Renal cortex interstitium (tissue), 11 donors: ENCODE results near the gene TNFSF10. TPM values are rescaled to one million over a fixed set of nuclear protein-coding genes. Genes with fewer than 3 reads are reported as not detected.

Source experiments
- DNase-seq, 11 donors: peaks; one replicate each; pipeline ENCODE4 v3.0.0-alpha.2; 2013; ENCODE audit warnings: low read depth in 9 of 11, low spot score in 4 of 11; ENCODE audit errors: extremely low read depth in 1 of 11
- polyA plus RNA-seq, 3 donors: library from polyadenylated mRNA; unstranded; fragments of 120-200 nt; gene quantifications; one replicate each; pipeline ENCODE4 v1.2.1, GENCODE V29; 2013; ENCODE audit not compliant: insufficient read length in 3 of 3

TNFSF10 gene
- polyA plus RNA-seq, 3 donors: 25.9 to 70.5 (median 48.7) TPM

DNA sequence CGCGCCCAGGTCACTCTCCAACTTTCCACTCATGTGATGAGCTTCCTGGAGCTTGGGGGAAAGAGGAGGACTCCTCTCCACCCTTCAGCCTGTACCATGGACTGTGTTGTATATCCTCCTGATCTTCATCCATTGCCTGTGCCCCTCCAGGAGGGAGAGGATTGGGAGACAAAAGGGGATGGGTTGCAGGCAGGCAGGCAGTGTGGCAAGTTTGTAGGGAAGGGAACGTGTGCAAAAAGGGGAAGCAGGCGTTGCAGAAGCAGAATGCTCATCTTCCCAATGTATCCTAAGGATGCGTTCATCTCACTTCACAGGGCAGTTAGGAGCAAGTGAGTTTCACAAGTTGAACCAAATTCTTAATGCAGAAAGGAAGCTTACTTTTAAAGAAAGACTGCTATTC lies 46.9 kb downstream of the TNFSF10 start:
- no peak for DNase-seq

DNA sequence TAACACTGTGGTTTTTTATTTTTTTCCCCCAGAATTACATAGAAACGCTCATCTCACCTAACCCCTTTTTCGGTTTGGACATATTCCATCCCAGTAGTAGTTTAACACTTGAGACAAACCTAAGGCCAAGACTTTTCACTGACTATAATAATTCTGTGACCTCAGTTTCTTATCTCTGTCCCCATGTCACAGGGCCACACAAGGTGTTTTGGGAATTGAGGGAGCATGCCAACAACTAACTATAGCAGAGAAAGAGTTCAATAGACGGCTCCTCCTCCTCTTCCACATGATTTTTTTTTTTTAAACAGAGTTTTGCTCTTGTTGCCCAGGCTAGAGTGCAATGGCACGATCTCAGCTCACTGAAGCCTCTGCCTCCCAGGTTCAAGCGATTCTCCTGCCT lies 47.5 kb downstream of the TNFSF10 start:
- DNase-seq: no peak

DNA sequence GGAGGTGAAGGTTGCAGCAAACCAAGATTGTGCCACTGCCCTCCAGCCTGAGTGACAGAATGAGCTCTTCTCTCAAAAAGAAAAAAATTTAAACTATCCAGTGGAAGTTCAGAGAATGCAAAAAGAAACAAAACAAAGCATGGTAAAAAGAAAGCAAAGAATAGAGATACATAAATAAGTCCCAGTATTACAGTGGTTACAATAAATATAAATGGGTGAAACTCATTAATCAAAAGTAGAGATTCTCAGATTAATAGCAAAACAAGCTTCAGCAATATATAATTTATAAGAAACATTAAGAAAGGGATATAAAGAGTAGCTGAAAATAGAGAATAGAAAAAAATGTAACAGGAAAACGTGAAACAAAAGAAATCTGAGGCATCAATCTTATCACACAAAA lies 51.3 kb downstream of the TNFSF10 start:
- DNase-seq: no peak

GRCh38 chr3:172470588-172470987 lies 52.6 kb downstream of the TNFSF10 start:
- no peak for DNase-seq

DNA sequence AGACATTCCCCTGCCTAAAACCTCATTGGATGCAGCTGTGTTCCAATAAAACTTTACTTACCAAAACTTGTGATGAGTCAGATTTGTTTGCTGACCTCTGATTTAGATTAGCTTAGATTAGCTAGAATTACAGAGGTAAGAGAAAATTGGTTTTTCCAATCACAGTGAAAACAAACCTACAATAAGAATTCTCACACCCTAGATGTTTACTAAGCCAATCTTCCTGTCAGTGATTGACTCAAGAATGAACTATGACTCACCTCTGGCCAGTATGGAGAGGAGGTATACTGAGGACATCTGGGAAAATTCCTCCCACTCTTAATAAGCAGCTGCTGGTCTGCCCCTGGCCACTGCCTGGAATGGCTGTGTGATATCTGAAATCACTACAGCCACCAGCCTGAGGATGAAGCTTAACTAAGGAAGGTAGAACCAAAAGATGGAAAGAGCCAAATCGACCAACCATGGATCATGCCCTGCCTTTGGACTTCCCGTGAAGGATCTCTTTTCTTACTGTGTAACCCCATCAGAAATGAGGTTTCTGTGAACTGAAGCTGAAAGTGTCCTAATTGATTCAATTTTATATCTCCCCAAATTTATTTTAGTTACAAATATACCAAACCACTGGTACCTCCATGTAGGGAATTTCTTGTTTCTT lies 55.9 kb downstream of the TNFSF10 start:
- DNase-seq: no peak

- DNase-seq: no peak
Measured at GRCh38 chr3:172466553-172467130, 56.6 kb downstream of the TNFSF10 start.

- DNase-seq: no peak
Measured at GRCh38 chr3:172465281-172465680, 57.9 kb downstream of the TNFSF10 start.

DNA sequence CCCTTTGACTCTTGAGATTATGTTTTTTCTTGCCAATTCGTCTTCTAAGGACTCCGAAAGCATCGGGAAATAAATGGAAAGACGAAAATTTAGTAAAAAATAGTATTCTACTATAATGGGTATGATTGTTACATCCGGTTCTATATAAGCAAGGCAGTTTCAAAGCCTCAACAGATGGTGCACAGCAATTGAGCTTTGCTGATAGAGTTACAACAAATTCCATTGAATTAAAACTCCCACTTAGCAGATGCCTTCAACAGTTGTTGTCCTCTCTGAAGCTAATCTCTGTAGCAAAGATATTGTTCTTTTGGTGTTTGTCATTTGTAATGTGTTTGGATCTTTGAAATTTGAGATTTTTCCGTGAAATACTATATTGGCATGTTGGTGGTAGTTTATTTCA lies 58.9 kb downstream of the TNFSF10 start:
- DNase-seq: no peak

DNA sequence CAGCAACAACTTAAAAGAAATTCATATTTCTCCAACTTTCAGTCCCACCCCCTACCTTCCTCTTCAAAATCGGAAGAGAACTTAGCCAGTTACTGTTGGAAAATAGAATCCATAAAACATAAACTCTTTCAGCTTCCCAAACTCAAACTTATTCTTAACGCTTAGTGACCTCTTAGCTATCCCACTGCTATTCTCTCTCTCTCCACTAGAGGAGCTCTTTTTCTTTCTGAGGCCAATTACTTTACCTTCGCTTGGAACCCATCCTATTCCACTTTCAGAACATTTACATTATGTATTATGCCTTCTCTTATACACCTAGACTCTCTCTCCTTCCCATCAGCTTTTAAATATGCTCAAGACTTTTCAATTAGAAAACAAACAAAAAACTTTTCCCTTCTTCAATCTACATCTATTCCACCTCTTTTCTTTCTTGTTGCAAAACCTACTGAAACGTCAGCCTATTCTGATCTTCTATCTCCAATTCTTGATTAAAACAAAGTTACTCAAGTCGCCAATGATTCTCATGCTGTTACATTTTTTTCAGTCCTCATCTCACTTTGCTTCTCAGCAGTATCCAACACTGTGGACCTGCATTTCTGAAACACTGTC lies 61.6 kb downstream of the TNFSF10 start:
- peak in 2 of 11 donors; percentile 3 to 11 for DNase-seq

DNA sequence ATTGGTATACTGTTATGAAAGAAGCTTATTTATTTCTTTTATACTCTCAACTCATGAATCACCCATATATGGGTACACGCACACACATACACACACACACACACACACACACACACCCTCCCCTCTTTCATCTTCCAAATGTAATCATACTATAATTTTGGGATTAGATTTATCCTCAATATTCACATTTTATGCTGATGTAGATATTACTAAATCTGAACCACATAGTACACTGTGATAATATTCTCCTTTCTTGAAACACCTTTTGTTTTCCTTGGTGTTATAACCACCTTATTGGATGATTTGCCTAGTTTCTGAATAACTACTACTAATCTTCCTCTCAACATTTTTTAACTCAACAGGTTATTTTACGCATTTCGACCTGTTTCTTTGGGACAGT lies 66.8 kb downstream of the TNFSF10 start:
- DNase-seq: no peak

Other genes starting within 250 kb of the TNFSF10 start
- not detected for gene GHSR, start 75.0 kb downstream of the TNFSF10 start, polyA plus RNA-seq
- 1 to 10 TPM; 3.2 to 5.9 (median 4.1) TPM for gene NCEH1, start 187.6 kb upstream of the TNFSF10 start, polyA plus RNA-seq
- 10 to 100 TPM; 33.0 to 39.9 (median 38.2) TPM for gene ECT2, start 227.3 kb upstream of the TNFSF10 start, polyA plus RNA-seq